NOMO-1 (cell line): ENCODE data around the gene FNDC3B.

ENCODE experiments used
- DNase-seq, 2 experiments: peaks; one replicate each; lab custom pipeline; 2025; ENCODE audit not compliant: unreplicated experiment in 2 of 2; lab: John Stamatoyannopoulos, UW

FNDC3B gene

DNA sequence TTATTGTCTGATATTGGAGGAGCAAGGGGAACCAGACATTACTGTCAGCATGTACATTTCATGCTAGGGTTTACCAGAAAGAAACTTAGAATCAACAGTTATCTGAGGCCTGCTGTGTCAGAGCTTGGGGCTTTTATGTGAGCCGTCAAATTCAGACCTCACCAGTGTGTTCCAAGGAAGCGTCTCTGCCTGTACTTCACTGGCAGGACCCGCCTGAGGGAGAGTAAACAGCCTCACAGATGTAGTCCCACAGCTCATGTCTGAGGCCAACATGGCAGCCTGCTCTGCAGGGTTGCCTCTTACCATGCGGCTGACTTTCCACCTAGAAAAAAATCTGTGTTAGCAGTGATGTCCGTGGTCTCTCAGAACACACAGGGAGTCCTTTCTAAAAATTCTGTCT, 334.5 kb downstream of the FNDC3B start:
- DNase-seq, result no peak

DNA sequence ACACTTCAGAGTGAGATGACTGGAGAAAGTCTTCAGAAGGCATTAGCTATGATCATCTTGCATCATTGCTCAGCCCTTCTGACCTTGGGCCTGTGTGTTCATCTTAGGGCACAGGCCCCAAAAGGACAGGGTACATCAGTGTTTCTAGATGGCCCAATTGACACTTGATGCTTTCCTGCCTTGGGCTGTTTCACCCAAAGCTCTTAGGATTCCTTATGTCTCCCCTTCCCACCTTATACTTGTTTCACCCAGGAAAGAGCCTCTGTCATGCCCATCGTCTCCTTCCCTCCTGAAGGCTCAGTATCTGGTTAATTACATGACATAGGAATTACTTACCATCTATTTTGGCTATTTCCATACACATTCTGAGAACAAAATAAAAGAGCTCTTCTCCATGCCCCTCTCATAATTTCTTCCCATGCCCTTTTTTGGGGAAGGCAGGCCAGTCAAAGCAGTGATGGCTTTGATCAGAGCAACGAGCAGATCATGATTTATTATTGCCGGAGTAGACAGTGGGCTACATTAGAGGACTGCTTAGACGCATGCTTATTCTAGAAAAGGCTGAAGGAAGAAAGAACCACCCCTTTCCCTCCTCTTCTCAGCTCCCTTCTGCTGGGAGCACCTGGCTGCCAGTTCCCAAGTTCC, 335.9 kb downstream of the FNDC3B start:
- no peak for DNase-seq

DNA sequence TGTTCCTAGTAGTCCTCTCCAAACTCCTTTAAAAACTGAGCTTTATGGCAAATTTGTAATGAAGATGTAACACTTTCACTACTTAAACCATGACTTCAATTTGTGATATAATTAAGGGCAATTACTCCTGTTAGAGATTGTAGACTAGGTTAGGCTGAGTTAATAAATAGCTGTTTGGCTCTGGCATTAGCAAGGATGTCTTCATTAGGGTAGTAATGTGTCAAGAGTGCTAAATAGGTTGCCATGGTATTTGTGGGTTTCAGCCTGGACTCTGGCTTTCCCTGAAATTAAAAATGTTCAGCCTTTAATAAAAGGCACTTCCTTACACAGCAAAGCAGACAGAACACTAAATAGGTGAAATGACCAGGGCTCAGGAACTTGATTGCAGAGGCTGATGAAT, 337.0 kb downstream of the FNDC3B start:
- no peak for DNase-seq

DNA sequence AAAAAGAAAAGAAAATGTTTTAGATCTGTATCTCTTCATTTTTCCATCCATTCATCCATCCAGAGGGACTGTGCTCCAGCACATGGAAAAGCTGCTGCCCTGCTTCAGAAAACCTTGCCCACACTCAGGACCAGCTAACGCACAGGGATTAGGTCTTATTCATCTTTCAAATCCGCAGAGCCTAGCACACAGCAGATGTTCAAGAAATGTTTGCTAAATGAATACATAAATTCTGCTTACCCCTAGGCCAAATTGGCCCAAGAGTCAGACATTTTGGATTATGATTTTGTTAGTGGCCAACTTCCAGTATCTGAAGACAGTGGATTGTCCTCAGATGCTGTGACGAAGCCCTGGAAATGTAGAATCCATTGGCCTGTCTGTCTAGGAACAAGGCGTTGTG, 337.5 kb downstream of the FNDC3B start:
- no peak for DNase-seq

DNA sequence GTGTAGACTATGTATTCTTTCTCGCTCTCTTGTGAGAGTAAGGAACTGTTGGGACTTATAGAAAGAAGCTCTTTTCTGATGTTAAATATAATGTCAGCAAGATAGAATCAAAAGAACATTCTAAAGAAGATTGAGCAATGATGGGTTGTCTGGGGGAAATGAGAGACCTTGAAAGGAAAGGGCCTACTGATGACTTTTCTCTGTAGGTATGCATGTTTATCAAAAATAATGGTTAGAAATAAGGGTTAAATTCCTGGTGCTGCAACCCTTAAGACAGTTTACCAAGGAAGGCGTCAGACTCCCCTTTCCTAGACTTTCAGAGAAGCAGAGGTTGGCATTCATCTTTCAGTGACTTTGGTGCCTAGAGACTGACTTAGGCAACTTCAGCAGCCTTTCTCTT, 339.1 kb downstream of the FNDC3B start:
- no peak for DNase-seq

DNA sequence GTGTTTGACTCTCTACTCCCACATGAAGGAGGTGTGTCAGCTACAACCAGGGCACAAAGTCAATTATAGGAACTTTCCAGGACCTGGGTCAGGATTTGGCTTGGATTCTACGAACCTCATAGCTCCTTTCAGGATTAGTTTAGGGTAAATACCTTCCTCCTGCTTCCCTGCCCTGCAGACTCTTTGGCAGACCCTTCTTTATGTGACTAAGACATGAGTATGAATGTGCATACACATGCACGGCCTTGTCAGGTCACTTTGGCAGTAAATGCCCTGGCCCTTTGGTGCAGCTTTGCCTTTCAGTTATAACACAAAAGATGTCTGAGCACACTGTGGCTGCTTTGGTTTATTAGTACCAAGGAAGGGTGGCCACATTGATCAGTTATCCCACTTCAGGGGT, 340.0 kb downstream of the FNDC3B start:
- no peak for DNase-seq

DNA sequence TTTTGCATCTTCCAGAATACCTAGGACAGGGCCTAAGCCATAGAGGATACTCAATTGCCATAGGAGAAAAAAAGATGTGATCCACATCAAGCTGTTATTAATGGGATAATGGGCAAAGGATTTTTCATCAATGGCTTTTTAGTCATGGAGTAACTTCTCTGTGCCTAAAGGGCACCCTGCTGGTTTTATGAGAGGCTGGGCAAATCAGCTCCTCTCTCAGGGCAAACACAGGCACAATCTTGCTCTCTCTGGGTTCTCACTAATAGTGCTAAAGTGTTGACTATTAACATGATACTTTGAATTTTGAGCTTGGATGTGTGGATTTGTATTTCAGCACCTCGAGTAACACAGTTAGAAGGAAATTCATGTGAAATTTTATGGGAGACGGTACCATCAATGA, 341.3 kb downstream of the FNDC3B start:
- DNase-seq, result no peak

DNA sequence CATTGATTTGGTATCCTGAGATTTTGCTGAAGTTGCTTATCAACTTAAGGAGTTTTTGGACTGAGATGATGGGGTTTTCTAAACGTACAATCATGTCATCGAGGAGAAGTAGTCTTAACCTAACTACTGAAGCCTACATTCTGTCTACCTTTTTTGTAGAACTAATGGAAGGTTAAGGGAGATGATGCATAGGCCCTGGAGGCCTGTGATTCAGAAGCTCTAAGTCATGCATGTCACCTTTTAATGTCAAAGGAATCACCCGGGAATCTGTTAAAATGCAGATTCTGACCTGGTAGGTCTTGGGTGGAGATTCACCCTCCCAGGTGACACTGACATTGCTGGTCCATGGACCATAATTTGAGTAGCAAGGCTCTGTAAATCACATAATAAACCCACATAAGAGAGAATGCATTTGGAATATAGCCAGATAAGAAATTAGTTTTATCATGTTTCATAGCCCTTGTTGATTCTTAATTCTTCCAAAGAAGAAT, 344.0 kb downstream of the FNDC3B start:
- no peak for DNase-seq

DNA sequence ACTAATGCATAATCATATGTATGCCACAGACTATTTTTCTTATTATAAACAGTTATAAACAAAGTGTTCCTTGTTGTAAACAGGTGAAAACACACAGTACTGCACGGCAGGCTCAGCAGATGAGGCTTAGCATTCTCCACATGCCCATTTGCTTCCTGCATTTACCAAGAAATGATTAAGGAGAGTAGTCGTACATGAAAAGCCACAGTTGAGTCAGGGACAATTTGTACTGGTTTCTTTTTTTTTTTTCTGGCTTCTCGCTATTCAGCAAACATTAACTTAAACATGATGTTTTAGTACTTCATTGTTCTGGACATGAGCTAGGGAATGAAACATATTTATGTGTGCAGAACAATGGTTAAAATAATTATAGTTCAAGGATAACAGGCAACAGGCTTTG, 345.5 kb downstream of the FNDC3B start:
- no peak for DNase-seq

DNA sequence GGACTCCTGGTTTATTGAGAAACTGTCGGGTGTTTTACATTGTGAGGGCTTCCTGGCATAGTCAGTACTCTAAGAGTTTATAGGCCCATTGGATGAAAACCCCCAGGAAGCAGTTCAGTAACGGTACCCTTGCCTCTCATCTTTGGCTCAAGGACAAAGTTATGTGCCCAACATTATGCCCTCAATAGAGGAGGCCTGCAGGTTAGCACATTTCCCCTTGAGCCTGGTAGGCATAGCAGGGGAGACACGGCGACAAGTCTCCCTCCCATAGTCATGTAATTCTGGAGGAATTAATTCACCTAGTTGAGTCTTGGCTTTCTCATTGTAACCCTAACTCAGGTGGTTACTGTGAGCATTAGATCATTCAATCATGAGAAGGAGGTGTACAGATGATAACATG, 348.4 kb downstream of the FNDC3B start:
- DNase-seq, result no peak

DNA sequence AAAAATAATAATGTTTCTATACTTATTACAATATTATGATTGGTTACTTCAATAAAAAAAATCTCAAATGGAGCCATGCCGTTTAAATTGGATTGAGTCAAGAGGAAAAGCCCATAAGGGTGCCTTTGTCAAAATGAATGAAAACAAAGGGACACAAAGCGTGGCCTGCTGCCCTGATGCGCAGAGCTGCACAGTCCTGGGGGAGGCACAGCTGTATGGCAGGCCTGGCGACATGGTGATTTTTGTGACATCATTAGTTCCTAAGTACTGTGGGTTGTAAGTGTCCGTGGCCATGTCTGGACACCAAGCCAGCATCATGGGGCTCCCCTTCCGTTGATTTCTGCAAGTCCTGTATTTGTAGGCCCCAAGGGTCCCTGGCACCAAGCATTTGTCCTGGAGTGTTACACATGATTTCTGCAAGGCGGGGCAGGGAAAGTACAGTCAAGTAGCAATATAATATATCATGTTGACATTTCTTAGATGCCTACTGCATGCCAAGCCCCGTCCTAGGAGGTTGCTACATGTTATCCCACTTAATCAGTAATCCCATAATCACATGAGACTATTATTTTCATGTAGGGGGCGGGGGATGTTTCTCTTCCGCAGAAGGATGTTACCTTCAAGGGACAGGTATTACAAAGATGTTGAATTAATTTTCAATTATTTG, 349.2 kb downstream of the FNDC3B start:
- DNase-seq, result no peak

DNA sequence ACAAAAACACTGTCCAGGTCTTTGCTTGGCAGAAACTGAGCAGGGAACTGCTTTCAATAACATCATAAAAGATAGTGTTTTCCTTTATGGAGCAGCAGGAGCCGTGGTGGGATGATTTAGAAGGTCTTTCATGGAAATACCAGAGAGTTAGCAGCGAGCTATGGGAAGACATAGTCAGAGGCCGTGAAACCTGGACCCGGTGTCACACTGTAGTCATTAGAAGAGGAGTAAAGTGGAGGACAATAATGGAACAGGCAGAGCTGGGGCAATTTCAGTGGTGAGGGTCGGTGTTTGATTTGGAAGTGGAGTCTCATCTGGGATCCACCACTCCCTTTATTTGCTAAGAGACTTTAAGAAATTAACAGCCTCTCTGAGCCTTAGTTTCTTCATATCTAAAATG, 351.4 kb downstream of the FNDC3B start:
- no peak for DNase-seq

DNA sequence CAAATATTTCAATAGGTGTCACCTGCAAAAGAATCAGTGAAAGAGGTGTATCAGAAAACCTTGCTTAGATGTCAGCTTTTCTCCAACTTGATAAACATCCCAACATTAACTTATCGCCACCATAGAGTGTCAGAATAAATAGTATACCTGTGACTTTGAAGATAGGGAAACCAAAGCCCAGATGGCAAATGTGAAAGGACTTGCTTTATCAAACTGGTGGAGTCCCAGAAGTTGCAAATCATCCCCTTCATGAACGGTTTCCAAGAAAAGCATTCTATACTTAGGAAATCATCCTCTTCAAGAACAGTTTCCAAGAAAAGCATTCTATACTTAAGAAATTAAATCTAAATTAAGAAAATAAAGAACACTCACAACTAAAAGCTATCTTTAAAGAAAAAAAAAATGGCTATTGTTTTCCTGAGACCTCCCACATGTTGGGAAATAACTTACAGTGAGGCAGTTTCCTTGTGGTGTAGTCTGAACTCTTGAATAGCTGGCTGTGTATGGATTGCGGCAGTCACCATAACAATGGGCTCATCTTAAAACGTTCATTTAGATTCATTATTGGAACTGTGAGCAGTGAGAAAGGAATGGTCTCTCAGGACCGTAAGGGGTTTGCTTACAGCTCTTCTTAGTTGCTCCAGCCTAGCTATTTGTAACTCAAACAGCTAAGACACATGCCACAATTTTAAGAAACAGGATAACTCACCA, 352.4 kb downstream of the FNDC3B start:
- DNase-seq, result no peak

DNA sequence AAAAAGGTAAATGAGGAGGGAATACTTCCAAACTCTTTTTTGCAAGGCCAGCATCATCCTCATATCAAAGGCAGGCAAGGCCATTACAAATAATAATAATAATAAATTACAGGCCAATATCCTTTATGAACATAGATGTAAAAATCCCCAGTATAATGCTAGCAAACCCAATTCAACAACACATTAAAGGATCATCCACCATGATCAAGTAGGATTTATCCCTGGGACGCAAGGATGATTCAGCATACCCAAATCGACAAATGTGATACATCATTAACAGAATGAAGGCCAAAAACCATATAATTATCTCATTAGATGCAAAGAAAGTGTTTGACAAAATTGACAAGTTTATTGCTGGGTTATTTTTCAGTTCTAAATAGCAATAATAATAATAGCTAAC, 355.3 kb downstream of the FNDC3B start:
- DNase-seq, result no peak

DNA sequence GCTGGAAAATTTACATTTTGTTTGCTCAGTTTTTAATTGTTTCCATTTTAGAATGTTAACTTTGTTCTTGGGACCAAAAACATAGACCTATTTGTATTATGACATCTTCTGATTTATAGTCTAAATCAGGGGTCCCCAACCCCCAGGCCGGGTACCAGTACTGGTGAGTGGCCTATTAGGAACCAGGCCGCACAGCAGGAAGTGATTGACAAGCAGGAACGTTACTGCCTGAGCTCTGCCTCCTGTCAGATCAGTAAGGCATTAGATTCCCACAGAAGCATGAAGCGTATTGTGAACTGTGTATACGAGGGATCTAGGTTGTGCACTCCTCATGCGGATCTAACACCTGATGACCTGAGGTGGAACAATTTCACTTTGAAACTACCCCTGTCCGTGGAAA, 357.0 kb downstream of the FNDC3B start:
- no peak for DNase-seq

DNA sequence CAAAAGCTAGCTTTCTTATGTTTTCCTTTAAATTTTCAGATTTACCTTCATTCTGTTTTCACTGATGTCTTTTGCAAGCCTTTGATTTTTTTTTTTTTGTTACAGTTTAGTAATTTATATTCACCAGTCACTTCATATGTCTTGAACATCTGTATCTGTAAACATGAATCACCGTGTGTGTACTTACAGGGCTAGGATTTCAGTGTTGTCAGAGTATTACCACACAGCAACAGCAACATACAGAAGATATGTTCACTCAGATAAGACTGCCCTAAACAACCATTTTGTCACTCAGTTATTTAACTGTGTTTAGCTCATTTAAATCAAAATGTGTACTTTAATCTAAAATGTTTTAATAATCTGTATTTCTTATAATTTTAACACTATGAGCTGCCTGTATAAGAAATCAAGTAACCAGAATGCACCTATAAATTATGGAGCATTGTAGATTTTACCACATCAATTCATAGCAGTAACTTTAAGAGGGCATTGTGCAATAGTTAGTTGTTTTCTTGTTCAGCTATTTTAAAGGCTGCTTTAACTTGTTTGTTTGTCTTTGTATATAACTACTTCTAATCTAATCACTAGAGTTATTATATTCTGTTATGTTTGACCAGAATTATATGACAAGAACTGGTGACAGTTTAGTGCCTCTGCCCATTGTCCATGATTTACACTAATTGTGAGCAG, 358.5 kb downstream of the FNDC3B start:
- DNase-seq, result no peak

DNA sequence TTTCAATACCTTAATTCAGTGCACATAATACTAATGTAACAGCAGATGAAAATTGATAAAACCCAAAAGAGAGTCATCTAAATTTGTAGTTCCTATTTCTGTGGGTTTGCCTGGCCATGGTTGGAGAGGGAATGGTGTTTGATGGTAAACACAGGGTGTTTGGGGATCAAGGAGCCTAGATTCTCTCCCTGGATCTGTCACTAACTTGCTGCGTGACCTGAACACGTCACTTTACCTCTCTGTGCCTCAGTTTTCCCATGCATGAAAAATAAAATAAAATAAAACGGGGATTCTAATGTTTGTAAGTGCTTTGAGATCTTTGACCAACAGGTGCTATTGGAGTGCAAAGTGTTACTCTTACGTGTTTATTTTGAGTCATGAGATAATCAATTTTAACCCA, 359.1 kb downstream of the FNDC3B start:
- DNase-seq, result no peak

DNA sequence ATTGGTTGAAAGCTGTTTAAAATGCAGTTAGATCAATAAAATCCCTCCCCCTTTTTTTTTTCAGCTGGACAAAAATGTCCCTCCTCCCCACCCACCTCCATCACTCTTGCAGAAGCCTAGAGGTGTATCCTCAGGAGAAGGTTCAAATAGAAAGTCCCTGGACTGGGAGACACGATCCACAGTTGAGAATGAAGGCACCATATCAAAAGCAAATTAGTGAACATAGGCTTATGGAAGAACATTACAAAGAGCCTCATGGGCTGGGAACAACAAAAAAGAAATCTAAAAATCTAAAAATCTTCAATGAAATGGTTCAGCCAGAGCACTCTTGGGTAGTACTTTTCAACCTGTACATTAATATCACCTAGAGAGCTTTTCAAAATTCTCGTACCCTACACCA, 362.7 kb downstream of the FNDC3B start:
- DNase-seq, result no peak

DNA sequence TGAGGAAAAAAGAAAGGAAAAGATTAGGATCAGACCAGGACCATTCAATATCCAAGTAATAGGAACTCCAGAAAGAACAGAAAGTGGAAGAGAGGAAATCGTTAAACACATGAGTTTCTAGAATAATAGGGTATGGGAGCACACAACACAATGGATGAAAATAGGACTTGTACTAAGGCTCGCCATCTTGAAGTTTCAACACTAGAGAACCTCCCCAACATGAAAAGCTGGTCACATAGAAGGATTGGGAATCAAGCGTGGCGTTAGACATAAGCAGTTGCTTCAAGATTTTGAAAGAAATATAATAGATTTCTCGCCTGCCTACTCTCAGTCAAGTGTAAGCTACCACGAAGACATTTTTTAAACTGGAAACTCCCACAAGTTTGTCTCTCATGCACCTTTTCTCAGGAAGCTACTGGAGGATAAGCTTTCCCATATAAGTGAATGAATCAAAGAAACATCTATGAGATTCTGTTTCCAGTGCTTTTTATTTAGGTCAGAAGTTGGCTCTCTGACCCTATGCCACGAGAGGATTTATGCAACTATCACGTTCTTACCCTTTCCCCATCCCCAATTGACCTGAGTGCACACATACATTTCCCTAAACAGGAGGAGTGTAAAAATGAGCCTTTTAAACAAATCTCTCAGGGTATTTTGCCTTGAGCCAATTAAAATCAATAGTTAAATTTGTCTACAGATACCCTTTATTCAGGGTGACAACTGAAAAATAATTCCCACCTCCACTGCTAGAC, 363.7 kb downstream of the FNDC3B start:
- no peak for DNase-seq

DNA sequence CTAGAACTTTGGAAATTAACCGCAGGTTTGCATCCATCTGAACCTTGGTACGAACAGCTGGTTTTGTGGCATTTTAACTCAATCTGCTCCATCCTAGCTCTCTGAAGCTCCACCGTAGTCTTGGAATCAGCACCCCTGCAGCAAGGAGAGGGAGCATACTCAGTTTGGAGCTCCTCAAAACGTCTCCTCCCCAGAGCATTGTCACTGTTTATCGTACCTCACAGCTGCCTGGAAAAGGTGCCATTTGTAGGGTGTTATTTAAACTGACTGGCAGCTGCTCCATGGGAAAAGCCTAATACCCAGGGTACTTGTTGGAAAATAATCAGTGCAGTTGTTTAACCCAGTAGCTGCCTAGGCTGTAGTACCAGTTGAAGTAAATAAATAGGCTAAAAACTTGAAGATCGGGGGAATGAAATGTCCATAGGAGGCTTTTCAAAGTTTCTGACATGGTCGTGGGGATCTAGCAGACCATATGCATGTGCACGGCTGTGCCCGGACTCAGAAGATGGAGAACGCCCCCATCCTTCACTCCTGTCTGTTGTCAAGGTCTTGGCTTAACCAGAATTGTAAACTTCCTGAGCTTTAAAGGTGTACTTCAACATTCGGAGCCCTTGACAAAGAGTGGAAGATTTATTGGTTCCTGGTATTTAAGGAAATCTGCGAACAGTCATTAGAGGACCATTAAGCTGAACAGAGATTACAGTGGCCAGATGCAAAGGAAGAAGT, 365.0 kb downstream of the FNDC3B start:
- no peak for DNase-seq
